A549 (cell line): ENCODE results near the gene CCDC33. TPM values are rescaled to one million over a fixed set of nuclear protein-coding genes. Genes with fewer than 3 reads are reported as not detected.

ENCODE experiments used
- ATAC-seq, 2 experiments: fragments of 200-7000 bp in 1 of 2; fragments of >200 bp in 1 of 2; cut with Nextera tagmentation in 1 of 2; cut with Tn5 transposase in 1 of 2; 3 replicates each; pipeline versions ENCODE4 v1.8.0 to v1.9.1; 2018 to 2020; ENCODE audit warnings: mild to moderate bottlenecking in 1 of 2, moderate library complexity in 1 of 2
- CTCF ChIA-PET: fragments of 300-600 bp; sonication (Branson Sonifier 250); formaldehyde crosslinking; extraction: SDS; loops from one replicate; lab custom pipeline; 2021; ENCODE audit warnings: antibody characterized with exemption, inconsistent platforms; lab: Yijun Ruan, JAX
- POLR2A ChIA-PET: fragments of 350-600 bp; formaldehyde crosslinking; extraction: SDS; loops from one replicate; lab custom pipeline; 2021; ENCODE audit warnings: antibody characterized with exemption, inconsistent platforms; lab: Yijun Ruan, JAX
- DNase-seq, 2 experiments: peaks; one replicate each; pipeline versions ENCODE4 v3.0.0 to v3.0.0-alpha.2; 2011 to 2016; ENCODE audit warnings: low read depth in 1 of 2, low spot score in 1 of 2
- FAIRE-seq: peaks from 2 replicates; lab custom pipeline; 2011; peaks lifted over from hg19 to GRCh38; lab: Jason Lieb, UNC
- H3K27ac ChIP-seq, 2 experiments: fragments of >200 bp; sonication (Bioruptor Twin); formaldehyde crosslinking; 3 replicates each; pipeline ENCODE4 v1.5.1; 2016 to 2017
- H3K4me1 ChIP-seq: fragments of >200 bp; sonication (Bioruptor Twin); formaldehyde crosslinking; 3 replicates; pipeline ENCODE4 v1.6.1; 2016
- H3K4me2 ChIP-seq: fragments of >200 bp; sonication (Bioruptor Twin); formaldehyde crosslinking; 3 replicates; pipeline ENCODE4 v1.6.1; 2016
- H3K4me3 ChIP-seq: fragments of >200 bp; sonication (Bioruptor Twin); formaldehyde crosslinking; 3 replicates; pipeline ENCODE4 v1.5.1; 2016
- H3K9me3 ChIP-seq: fragments of >200 bp; sonication (Bioruptor Twin); formaldehyde crosslinking; 3 replicates; pipeline ENCODE4 v1.6.1; 2016
- ATOH8 ChIP-seq: fragments of 250-450 bp; sonication (Bioruptor Pico); IDR thresholded peaks from 2 replicates; pipeline ENCODE4 v1.5.0; 2020; ENCODE audit warnings: low read depth, mild to moderate bottlenecking, moderate library complexity
- CBX8 ChIP-seq: fragments of 200-600 bp; sonication (generic); IDR thresholded peaks from 2 replicates; pipeline ENCODE4 v1.6.1; 2016
- CHD4 ChIP-seq: fragments of 200-600 bp; sonication (generic); IDR thresholded peaks from 2 replicates; pipeline ENCODE4 v1.6.1; 2016; ENCODE audit warnings: antibody characterized with exemption, mild to moderate bottlenecking, borderline replicate concordance
- FOSL2 ChIP-seq, 2 experiments: fragments of 450-650 bp in 1 of 2; fragments of >200 bp in 1 of 2; sonication (Bioruptor Twin) in 1 of 2; formaldehyde crosslinking; IDR thresholded peaks; 2 replicates each; pipeline versions ENCODE4 v1.5.0 to v1.6.1; 2016 to 2020; ENCODE audit warnings: mild to moderate bottlenecking in 1 of 2, moderate library complexity in 1 of 2
- GATA3 ChIP-seq: IDR thresholded peaks from 2 replicates; pipeline ENCODE4 v1.6.1; 2012; ENCODE audit warnings: borderline replicate concordance
- HDAC2 ChIP-seq: fragments of 200-600 bp; sonication (generic); IDR thresholded peaks from 2 replicates; pipeline ENCODE4 v1.6.1; 2016
- HOXA7 ChIP-seq: fragments of 250-450 bp; sonication (Bioruptor Pico); IDR thresholded peaks from 2 replicates; pipeline ENCODE4 v1.5.0; 2020; ENCODE audit warnings: mild to moderate bottlenecking, moderate library complexity
- HOXB13 ChIP-seq: fragments of 250-450 bp; sonication (Bioruptor Pico); IDR thresholded peaks from 2 replicates; pipeline ENCODE4 v1.5.0; 2020; ENCODE audit warnings: low read depth, mild to moderate bottlenecking, moderate library complexity
- JUNB ChIP-seq: fragments of >200 bp; sonication (Bioruptor Twin); formaldehyde crosslinking; IDR thresholded peaks from 2 replicates; pipeline ENCODE4 v1.6.1; 2016
- MAX ChIP-seq: IDR thresholded peaks from 2 replicates; pipeline ENCODE4 v1.6.1; 2012
- NR3C1 ChIP-seq: fragments of >200 bp; sonication (Bioruptor Twin); formaldehyde crosslinking; IDR thresholded peaks from 3 replicates; pipeline ENCODE4 v1.6.1; 2017
- PBX3 ChIP-seq: IDR thresholded peaks from 2 replicates; pipeline ENCODE4 v1.6.1; 2012
- PHF8 ChIP-seq: fragments of 200-600 bp; sonication (generic); IDR thresholded peaks from 2 replicates; pipeline ENCODE4 v1.6.1; 2016; ENCODE audit warnings: low read depth, mild to moderate bottlenecking, antibody characterized with exemption, moderate library complexity, borderline replicate concordance
- SREBF2 ChIP-seq: fragments of 450-650 bp; IDR thresholded peaks from 2 replicates; pipeline ENCODE4 v1.6.1; 2014; ENCODE audit warnings: mild to moderate bottlenecking, moderate library complexity
- ZNF302 ChIP-seq: fragments of 250-450 bp; sonication (Bioruptor Pico); IDR thresholded peaks from 2 replicates; pipeline ENCODE4 v1.9.0; 2021; ENCODE audit warnings: inconsistent platforms, mild to moderate bottlenecking, moderate library complexity
- WGBS: methylation state at CpG from one replicate; pipeline ENCODE4 v1.1.6; 2017; ENCODE audit errors: missing lambda C conversion rate; 5-methylcytosine and 5-hydroxymethylcytosine counted together
- polyA plus RNA-seq, 4 experiments: library from polyadenylated mRNA; depleted of rRNA in 3 of 4; stranded (reverse); fragments of >200 nt; fragmentation: RNase III in 1 of 4; extraction: RNeasy Plus Mini Kit Qiagen cat#74134 plus additional on column Dnase treatment in 1 of 4; gene quantifications; 2 replicates in 3 of 4; 3 replicates in 1 of 4; pipeline ENCODE4 v1.2.3, GENCODE V29; 2011 to 2017
- TF ChIP-seq, protein P1 (sequence below): fragments of >200 bp; sonication (Bioruptor Twin); formaldehyde crosslinking; IDR thresholded peaks from 3 replicates; pipeline ENCODE4 v1.5.1; 2016

Gene CCDC33
- polyA plus RNA-seq, 2 of the 4 experiments (the other 2 are of a cell fraction): 5.9 to 9.2 TPM

DNA sequence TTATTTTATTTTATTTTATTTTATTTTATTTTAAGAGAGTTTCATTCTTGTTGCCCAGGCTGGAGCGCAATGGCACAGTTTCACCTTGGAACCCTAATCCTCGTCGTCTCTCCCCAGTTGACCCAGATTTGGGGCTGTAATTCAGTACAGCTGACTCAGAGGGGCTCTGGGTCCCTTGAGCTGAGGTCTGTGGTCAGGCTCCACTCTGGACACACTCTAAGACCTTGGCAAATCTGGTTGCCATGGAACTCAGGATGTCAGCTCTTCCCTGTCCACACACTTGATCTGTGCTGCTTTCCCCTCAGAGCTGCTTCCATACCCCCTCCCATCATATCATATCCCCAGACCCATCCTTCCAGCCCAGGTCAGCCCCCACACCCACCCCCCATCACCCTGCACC is 132.0 kb downstream of the CCDC33 start:
- no peak for FAIRE-seq
- Histone ChIP-seq H3K27ac (no peak overlapping the region), H3K4me2 (no peak overlapping the region), H3K9me3 (no peaks in the 10 kb centered on the region), H3K4me1 (no peaks in the 10 kb centered on the region), H3K4me3 (no peak overlapping the region)
- no peak for ATAC-seq
- 74% methylated on average over 3 of the region's 3 CpGs for WGBS
- ChIA-PET POLR2A (no interaction called here), CTCF (interaction anchor here (1.1 to 23.0 kb wide), 3 partner anchors 14 to 263 kb away, joined by 3 to 681 read pairs (median 3); partner anchors contain the start of gene SEMA7A)
- TF ChIP-seq FOSL2 (IDR thresholded peaks at IDR 0.05): no peak
- no peak for TF ChIP-seq FOSL2 (CRISPR knock-in tag; IDR thresholded peaks at IDR 0.05)
- no peak for TF ChIP-seq ATOH8 (CRISPR knock-in tag)
- TF ChIP-seq, protein P1, sequence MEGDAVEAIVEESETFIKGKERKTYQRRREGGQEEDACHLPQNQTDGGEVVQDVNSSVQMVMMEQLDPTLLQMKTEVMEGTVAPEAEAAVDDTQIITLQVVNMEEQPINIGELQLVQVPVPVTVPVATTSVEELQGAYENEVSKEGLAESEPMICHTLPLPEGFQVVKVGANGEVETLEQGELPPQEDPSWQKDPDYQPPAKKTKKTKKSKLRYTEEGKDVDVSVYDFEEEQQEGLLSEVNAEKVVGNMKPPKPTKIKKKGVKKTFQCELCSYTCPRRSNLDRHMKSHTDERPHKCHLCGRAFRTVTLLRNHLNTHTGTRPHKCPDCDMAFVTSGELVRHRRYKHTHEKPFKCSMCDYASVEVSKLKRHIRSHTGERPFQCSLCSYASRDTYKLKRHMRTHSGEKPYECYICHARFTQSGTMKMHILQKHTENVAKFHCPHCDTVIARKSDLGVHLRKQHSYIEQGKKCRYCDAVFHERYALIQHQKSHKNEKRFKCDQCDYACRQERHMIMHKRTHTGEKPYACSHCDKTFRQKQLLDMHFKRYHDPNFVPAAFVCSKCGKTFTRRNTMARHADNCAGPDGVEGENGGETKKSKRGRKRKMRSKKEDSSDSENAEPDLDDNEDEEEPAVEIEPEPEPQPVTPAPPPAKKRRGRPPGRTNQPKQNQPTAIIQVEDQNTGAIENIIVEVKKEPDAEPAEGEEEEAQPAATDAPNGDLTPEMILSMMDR: no peak
- TF ChIP-seq JUNB: no peak
- no peak for TF ChIP-seq SREBF2
- no peak for TF ChIP-seq NR3C1
- no peak for TF ChIP-seq CHD4
- TF ChIP-seq GATA3: no peak
- TF ChIP-seq CBX8: no peak
- no peak for TF ChIP-seq HOXA7 (CRISPR knock-in tag)
- TF ChIP-seq PHF8: no peak
- TF ChIP-seq MAX: no peak
- TF ChIP-seq HDAC2: no peak
- no peak for TF ChIP-seq HOXB13 (CRISPR knock-in tag)
- TF ChIP-seq ZNF302 (CRISPR knock-in tag): no peak
- no peak for DNase-seq

DNA sequence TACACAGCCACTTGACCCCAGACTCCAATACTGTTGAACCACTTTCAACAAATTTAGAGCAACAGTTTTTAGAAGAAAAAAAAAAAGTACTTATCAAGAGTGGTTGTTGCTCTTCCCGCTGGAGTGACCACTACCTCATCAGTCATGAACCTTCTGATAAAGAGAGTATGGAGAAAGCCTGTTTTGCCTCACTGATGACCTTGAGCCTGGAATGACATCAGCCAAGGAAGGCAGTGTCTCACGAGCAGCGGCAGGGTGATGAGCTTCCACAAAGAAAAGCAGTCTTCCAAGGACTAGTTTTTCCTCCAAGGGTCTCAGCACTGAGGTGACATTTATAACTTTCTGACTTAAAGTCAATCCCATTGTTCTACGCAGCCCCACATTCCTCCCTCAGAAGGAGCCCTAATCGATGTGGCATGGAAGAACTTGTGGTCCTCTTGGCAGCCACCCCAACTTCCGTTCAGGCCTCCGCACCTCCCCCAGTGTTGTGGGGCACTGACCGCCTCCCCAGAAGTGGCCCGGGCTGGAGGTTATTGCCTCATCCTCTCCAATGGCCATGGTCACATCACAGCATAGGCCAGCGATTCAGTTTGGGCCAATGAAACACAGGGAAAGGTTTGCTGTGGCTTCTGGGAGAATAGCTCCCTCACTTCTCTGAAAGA is 133.1 kb downstream of the CCDC33 start:
- no peaks in the 10 kb centered on the region for H3K4me1 ChIP-seq
- TF ChIP-seq SREBF2: no peak
- DNase-seq (no peak), ATAC-seq (no peak), FAIRE-seq (no peak)
- CTCF ChIA-PET: interaction anchor here (1.2 to 23.0 kb wide), 2 partner anchors 13 to 66 kb away, joined by 3 to 681 read pairs; partner anchors contain the start of gene SEMA7A
- H3K27ac ChIP-seq: no peak overlapping the region
- H3K4me3 ChIP-seq: no peak overlapping the region
- WGBS: 69% methylated on average over 6 of the region's 10 CpGs
- no peaks in the 10 kb centered on the region for H3K9me3 ChIP-seq
- H3K4me2 ChIP-seq: no peak overlapping the region
- POLR2A ChIA-PET: no interaction called here

GRCh38 chr15:74369756-74370155 is 133.6 kb downstream of the CCDC33 start:
- H3K4me3 ChIP-seq: no peak overlapping the region
- no peak for FAIRE-seq
- H3K9me3 ChIP-seq: no peaks in the 10 kb centered on the region
- POLR2A ChIA-PET: no interaction called here
- WGBS: 37% methylated on average over 2 of the region's 2 CpGs
- TF ChIP-seq PBX3 (no peak), JUNB (no peak)
- TF ChIP-seq, all 56 proteins: peak for 0
- H3K4me1 ChIP-seq: peaks cover 3% of the 10 kb centered on the region
- H3K27ac ChIP-seq: no peak overlapping the region
- CTCF ChIA-PET: interaction anchor here (23.0 kb wide), 1 partner anchor 65 kb away, joined by 681 read pairs; the partner anchor contains the start of gene SEMA7A
- H3K4me2 ChIP-seq: no peak overlapping the region
- DNase-seq (no peak), ATAC-seq (no peak)
